ENCODE results near the gene WDR89.
"Not testable (repeated sequence)": the region's sequence is repeated elsewhere in the genome, so short reads cannot be mapped to it uniquely, and the experiment has no call there.

The WDR89 gene

DNA sequence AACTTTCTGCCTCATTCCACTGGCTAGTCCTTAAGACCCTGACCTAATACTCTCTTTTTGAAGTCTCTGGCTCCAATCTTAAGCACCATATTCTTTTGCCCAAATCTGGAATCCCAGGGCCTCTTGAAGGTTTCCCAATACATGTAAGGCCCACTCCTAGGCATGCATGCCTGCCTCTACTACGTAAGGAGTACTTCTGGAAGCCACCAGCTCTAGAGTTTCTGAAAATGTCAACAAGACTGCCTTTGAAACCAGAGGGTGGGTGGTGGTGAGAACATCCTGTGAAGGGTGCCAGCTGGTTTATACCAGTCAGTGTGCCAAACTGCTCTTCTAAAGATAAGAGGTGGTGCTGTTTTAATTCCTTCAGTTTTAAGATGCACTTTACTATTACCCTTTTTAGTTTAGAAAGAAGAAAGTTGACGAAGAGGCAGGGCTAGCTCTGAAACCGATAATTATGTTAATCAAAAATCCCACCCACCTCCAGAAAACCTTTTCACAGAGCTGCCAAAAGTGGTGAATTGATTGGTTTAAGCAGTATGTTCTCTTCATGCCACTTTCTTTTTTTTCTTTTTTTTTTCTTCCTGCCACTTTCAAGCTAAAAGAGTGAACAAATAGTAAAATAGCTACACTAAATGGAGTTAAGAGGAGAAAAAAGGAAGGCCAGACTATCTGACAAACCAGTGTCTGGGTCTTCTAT is 8.7 kb upstream of the WDR89 start:
- no peak for DNase-seq

DNA sequence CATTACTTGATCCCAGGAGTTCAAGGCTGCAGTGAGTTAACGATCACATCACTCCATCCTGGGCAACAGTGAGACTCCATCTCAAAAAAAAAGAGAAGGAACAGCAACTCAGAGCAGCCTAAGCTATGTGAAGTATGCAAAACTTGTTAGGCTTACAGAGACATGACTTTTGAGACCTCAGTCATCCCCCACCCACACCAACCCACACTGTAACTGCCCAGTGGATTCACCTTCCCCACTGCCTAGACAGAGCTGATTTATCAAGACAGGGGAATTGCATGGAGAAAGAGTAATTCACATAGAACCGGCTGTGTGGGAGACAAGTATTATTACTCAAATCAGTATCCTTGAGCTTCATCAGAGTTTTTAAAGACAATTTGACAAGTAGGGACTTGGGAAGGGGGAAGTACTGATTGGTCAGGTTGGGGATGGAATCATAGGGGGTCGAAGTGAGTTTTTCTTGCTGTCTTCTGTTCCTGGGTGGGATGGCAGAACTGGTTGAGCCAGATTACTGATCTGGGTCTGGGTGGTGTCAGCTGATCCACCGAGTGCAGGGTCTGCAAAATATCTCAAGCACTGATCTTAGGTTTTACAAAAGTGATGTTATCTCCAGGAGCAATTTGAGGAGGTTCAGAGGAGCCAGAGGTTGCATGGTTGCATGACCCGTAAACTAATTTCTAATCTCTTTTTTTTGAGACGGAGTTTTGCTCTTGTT is 6.2 kb upstream of the WDR89 start:
- DNase-seq = no peak

DNA sequence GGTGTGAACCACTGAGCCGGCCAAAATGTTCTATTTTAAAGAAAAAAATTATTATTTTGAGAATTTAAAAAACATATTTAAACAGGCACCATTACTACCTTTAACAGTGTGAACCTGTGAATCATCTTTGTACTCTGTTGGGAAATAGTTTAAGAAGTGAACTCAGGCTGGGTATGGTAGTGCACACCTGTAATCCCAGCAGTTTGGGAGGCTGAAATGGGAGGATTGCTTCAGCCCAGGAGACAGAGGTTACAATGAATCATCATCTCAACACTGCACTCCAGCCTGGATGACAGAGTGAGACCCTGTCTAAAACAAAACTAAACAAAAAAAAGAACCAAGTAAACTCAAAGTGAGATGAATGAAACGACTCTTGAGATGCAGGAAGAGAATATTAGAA is 3.1 kb upstream of the WDR89 start:
- DNase-seq = no peak

DNA sequence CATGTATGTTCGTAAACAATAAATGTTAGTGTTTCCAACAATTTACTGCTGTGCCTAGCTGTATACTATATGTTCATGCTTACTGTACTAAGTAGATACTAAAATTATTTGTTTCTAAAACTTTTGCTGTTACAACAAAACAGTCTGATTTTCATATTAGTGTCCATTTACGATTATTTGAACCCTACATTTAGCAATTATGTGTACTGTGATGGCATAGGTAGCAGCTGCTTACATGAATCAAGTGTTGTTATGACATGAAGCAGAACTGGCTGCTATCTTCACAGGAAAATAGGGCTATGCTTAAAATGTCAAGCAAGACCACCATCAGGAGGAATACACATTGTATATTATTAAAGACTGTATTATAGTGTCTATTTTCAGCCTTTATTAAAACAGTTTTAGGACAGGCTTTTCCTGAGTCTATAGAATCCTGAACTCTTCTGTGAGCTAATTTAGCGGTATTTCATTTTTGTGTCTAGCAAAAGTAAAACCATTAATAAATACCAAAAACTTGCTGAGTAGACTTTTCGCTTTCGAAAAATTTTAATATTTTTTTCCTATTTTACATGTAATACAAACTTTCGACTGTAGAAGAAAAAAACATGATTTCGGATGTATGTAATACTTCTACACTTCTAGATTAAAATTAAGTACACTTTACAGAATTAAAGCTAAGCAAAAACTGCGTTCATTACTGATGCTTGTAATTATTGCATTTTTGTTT is 1.1 kb upstream of the WDR89 start:
- no peak for DNase-seq

DNA sequence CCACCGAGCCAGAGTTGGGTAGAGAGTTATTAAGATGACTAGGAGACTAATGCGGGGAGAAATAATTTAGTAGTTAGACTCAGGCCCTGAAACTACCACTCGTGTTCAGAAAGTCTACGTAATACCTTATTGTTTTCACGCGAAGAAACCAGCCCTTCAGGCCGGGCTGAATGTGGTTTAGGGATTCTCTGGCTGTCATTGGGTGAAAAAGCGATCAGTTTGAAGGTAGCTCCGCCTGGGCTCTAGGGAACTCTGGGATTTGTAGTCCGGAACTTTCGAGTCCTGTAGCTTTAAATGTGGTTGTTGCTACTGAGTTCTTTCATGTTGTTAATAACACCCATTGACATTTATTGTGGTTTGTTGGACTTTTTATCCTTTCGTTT is 549 bp upstream of the WDR89 start:
- DNase-seq = peak; percentile 96

DNA sequence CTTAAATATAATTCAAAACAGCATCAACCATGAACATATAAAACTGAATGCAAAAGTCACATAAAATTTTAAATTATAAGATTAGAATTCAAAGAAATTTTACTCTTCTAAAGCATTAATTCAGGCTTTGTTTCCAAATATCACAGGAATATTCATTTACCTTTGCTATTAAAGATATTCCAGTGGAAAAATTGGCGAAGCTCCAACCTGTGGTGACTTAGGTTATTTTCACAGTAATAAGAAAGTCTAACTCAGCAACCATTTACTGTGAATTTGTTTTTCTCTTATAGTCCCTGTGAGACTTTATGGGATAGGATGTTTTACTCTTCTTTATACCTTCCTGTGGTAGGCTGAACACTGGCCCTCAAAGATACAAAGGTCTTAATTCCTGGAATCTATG is 3.2 kb downstream of the WDR89 start:
- DNase-seq = no peak

DNA sequence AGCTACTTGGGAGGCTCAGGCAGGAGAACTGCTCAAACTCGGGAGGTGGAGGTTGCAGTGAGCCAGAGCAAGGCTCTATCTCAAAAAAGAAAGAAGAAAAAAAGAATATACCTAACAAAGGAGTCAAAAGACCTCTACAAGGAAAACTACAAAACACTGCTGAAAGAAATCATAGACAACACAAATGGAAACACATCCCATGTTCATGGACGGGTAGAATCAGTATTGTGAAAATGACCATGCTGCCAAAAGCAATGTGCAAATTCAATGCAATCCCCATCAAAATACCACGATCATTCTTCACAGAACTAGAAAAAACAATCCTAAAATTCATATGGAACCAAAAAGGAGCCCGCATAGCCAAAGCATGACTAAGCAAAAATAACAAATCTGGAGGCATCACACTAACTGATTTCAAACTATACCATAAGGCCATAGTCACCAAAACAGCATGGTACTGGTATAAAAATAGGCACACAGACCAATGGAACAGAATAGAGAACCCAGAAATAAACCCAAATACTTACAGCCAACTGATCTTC is 5.5 kb downstream of the WDR89 start:
- not testable (repeated sequence) for DNase-seq

DNA sequence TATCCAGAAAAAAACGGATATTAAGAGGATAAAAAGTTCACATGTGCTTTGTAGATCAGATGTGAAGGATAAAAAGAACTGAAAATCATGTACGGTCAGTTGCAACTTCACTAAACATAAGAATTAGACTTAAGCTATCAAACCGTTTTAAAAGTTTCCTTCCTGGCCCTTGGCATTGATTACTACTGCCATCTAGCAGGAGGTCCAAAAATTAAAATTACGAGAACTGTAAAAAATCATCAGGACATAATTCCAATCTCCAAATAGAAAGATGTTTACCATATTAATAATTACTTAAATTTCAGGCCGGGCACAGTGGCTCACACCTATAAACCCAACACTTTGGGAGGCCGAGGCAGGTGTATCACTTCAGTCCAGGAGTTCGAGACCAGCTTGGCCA is 7.9 kb downstream of the WDR89 start:
- DNase-seq = no peak

DNA sequence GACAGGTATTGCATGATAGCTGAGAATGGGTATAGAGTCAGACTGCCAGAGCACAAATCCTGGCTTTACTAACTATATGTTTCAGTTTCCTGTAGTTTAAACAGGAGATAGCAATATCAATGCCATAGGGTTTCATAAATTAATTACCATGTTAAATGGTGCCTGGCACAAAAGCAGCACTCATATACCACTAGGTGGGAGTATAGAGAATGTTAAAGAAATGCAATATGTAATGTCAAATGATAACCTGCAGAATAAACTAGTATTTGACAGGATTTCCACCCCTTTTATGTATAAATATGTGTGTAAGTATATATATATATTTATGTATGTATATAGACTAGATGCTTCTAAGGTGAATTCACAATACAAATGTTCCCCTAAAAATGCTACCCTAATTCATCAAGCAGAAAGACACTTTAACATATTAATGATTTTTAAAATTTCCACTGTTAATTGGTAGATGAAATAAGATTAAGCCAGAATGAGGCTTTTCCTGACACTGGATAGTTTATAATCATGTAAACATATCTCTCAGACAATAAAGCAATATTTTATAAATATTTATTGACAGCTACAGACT is 8.6 kb downstream of the WDR89 start:
- no peak for DNase-seq

DNA sequence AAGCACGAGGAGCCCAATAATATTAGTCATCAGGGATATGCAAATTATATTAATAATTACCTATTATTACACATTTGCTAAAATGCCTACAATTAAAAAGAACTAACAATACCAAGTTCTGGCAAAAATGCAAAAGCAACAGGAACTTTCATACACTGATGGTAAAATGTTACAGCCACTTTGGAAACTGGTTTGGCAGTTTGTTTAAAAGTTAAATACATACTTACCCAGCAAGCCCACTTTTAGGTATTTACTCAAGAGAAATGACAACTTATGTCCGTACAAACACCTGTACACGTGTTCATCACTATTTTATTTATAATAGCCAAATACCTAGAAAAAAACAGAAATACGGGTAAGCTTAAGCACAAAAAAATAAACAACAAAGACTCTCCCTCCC is 17.0 kb downstream of the WDR89 start:
- DNase-seq = no peak

DNA sequence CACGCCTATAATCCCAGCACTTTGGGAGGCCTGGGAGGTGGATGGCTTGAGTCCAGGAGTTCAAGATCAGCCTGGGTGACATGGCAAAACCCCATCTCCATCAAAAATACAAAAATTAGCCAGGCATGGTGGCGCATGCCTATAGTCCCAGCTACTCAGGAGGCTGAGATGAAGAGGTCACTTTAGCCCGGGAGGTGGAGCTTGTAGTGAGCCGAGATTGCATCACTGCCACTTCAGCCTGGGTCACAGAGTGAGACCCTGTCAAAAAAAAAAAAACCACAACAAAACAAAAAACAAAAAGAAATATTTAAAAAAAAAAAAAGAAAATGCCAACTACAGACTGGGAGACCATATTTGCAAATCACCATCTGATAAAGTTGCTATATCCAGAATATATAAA is 17.5 kb downstream of the WDR89 start:
- DNase-seq = no peak

DNA sequence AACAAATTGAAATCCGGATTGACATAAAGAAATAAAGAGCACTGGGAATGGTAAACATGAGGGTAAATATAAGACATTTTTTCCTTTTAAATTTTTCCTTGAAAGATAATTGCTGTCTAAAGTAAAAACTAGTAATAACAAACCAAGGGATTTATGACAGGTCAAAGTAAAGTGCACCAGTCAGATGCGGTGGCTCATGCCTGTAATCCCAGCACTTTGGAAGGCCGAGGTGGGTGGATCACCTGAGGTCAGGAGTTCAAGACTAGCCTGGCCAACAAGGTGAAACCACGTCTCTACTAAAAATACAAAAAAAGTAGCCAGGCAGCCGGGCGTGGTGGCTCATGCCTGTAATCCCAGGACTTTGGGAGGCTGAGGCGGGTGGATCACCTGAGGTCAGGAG is 19.7 kb downstream of the WDR89 start:
- DNase-seq = not testable (repeated sequence)

DNA sequence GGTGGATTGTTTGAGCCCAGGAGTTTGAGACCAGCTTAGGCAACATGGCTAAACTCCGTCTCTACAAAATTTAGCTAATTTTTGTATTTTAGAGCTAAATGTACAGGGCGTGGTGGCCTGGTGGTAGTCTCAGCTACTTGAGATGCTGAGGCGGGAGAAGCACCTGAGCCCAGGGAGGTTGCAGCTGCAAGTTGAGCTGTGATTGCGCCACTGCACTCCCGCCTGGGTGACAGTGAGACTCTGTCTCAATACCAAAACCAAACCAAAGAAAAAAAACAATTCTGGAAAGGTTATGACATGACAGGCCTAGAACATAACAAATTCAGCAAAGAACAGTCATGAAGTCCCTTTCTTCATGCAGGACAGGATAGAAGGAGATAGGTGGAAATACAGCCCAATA is 25.7 kb downstream of the WDR89 start:
- DNase-seq = no peak

DNA sequence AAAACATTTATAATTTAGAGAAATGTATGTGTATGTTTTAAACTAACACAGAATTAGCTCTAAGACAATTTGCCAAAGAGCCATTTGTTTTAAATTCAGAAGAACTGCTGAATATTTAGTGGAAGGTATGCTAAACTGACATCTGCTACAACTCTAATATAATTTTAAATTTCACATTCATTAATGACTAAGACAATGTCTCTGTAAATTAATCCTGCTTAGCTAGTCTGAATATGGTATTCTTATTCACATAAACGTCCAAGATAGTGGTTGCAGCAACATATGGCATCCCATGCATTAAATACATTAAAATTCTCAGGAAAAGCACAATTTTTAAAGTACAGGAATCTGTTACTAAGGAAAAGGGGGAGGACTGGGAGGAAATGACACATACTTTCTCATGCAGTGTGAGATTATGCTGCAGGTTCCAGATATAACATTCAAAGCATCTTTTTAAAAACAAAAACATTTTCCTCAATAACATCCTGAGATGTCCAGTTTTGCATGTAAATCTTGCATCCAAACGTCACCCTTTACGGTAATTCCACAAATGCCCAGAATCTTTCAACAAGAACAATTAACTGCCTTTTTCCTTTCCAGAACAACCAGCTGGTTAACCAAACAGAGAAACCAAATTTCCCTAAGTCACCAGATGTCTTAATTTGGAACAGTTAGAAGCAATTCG is 26.9 kb downstream of the WDR89 start:
- DNase-seq = no peak

DNA sequence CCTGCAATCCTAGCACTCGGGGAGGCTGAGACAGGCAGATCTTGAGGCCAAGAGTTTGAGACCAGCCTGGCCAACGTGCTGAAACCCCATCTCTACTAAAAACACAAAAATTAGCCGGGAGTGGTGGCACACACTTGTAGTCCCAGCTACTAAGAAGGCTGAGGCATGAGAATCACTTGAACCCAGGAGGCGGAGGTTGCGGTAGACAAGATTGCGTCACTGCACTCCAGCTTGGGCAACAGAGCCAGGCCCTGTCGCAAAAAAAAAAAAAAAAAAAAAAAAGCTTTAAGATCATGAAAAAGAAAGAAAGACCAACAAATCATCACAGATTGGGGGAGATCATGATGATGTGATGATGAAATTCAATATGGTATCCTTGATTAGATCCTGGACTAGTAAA is 30.6 kb downstream of the WDR89 start:
- no peak for DNase-seq

DNA sequence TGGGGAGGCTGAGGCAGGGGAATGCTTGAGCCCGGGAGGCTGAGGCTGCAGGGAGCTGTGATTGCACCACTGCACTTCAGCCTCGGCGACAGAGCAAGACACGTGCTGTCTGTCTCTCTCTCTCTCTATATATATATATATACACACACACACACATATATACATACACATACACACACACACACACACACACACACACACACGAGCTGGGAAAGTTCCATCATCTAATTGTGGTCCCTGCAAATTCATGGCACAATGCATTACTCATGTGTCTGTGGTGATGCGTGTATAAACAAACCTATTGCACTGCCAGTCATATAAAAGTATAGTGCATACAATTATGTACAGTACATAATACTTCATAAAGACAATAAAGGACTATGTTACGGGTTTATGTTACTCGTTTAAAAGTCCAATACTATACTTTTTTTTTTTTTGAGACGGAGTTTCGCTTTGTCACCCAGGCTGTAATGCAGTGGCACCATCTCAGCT is 36.6 kb downstream of the WDR89 start:
- no peak for DNase-seq

DNA sequence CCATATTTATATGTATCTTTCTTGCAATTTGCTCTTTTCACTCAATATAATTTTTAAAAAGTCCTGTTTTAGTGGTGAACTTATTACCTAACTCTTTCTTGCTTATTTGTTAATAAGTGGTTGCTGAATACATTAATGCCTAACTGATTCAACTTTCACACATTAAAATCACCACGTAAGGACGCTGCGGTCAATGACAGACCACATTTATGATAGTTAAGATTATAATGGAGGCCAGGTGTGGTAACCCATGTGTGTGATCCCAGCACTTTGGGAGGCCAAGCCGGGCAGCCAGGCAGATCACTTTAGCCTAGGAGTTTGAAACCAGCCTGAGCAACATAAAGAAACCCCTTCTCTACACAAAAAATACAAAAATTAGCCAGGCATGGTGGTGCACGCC is 37.0 kb downstream of the WDR89 start:
- no peak for DNase-seq

DNA sequence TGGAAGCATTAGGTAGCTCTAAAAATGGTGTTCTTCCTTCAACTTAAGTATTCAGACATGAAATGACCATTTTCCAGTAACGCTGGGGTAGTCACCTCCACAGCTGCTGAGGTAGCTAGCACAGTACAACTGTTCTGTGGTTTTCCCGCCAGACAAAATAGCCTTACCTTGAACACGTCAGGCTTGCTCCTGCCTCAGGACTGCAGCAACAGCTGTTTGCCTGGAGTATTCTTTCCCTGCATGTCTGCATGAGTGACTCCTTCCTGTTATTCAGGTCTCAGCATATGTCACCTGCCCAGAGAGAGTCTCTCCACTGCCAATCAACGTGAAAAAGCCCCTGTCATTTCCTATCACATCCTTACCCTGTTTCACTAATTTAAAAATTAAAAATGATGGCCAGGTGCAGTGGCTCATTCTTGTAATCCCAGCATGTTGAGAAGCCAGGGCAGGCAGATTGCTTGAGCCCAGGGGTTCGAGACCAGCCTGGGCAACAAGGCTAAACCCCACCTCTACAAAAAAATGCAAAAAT is 37.9 kb downstream of the WDR89 start:
- DNase-seq = no peak

DNA sequence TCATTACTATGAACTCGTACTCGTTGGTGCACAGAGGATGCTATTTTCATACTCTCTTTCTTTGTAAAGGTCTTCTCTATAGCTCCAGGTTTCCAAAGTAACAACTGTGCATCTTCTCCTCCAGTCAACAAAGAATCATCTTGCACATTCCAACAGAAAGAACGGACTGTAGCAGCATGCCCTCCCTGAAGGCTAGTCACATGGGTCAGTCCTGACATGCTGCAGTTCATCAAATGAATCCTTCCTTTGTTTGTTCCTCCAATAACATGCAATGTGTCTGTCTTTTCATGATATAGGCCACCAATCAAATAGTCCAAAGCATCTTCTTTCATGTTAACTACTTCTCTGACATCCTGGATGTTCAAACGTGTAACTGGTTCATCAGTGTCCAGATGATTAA is 42.9 kb downstream of the WDR89 start:
- DNase-seq = no peak

DNA sequence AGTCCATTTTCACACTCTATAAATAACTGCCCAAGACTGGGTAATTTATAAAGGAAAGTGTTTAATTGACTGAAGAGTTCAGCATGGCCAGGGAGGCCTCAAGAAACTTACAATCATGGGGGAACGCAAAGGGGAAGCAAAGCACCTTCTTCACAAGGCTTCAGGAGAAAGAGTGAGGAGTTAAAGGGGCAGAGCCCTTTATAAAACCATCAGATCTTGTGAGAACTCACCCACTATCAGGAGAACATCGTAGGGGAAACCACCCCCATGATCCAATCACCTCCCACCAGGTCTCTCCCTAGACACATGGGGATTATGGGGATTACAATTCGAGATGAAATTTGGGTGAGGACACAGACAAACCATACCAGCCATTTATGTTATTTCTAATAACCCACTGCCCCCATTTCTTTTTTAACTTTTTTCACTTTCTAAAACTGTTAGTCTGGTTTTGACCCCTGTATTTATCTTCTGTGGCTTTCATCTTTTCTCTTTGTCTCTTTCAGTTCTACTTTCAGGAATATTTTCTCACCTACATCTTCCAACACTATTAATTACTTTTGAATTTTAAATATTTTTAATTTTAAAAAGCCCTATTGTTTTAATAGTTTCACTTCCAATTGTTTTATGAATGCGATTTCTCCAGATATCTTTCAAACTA is 44.5 kb downstream of the WDR89 start:
- DNase-seq = no peak

DNA sequence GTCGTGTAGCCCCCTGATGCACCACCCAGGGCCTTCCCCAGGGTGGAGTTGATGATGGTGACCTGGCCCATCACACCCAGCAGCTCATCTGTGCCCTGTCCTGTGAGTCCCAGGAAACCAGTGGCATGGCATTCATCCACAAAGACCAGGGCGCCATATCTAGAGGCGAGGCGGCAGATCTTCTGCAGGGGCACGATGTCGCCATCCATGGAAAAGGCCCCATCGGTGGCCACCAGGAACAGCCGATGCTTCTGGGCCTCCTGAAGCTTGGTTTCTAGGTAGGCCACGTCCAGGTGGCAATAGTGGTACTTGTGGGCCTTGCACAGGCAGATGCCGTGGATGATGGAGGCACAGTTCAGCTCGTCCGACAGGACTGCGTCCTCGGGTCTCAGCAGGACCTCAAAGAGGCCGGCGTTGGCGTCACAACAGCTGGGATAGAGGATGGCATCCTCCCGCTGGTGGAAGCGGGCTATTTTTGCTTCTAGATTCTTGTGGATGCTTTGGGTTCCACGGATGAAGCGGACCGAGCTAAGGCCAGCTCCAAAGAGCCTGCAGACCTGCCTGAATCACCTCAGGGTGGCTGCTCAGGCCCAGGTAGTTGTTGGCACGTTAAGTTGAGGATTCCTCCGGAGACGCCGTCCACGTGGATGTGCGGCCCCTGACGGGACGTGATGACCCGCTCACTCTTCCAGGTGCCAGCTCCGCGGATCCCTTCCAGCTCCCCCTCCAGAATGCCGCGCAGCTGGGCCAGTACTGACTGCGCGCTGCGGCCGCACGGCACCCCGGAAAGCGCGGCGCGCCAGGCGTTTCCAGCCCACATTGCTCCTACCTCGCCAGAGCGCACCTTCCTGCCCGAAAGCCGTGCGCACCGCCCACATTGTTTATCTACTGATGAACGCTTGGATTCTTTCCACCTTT is 47.0 kb downstream of the WDR89 start:
- no peak for DNase-seq

All from DMS79 (cell line).